ENCODE data around the gene ACSS3. TPM values are rescaled to one million over a fixed set of nuclear protein-coding genes. Genes with fewer than 3 reads are reported as not detected.

The ACSS3 gene
- total and polyA plus RNA-seq, 2 of the 8 experiments (the other 6 are each of a cell fraction or from before 2014, with no cell fraction given), result 14.4 to 24.0 TPM

DNA sequence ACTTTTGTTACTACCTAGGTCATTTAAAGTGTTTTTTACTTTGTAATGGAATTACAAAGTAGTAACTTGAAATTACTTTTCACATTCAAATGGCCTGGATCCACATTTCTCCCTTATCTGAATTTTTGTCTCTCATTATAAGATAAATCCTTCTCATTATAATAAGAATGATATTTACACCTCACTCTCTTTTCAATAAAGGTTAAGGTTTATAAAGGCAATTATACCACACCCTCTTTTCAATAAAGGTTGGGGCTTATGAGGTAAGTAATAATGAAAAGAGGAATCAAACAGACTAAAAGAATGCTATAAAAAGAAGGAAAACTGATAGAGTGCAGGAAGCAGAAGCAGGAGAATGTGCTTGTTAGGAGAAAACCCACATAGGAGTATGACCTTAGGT, 210.8 kb downstream of the ACSS3 start:
- no peak for TF ChIP-seq FOSL1 (IDR thresholded peaks at IDR 0.05; ENCODE audit: insufficient read depth, low read depth, low read length)
- no peak for TF ChIP-seq HDAC6 (IDR thresholded peaks at IDR 0.05; ENCODE audit: low read depth, low read length)
- no peak for TF ChIP-seq SP4 (IDR thresholded peaks at IDR 0.05; ENCODE audit: low read length)
- TF ChIP-seq, protein P1, sequence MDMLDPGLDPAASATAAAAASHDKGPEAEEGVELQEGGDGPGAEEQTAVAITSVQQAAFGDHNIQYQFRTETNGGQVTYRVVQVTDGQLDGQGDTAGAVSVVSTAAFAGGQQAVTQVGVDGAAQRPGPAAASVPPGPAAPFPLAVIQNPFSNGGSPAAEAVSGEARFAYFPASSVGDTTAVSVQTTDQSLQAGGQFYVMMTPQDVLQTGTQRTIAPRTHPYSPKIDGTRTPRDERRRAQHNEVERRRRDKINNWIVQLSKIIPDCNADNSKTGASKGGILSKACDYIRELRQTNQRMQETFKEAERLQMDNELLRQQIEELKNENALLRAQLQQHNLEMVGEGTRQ (IDR thresholded peaks at IDR 0.05; ENCODE audit: low read length), result no peak
- TF ChIP-seq POLR2AphosphoS5 (IDR thresholded peaks at IDR 0.05; ENCODE audit: low read depth, low read length), result no peak
- TF ChIP-seq, protein P2, sequence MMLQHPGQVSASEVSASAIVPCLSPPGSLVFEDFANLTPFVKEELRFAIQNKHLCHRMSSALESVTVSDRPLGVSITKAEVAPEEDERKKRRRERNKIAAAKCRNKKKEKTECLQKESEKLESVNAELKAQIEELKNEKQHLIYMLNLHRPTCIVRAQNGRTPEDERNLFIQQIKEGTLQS (IDR thresholded peaks at IDR 0.05; ENCODE audit: insufficient read depth, low read depth, low read length), result no peak
- no peak for TF ChIP-seq NRF1 (IDR thresholded peaks at IDR 0.05; ENCODE audit: low read depth, low read length)
- TF ChIP-seq, protein P3, sequence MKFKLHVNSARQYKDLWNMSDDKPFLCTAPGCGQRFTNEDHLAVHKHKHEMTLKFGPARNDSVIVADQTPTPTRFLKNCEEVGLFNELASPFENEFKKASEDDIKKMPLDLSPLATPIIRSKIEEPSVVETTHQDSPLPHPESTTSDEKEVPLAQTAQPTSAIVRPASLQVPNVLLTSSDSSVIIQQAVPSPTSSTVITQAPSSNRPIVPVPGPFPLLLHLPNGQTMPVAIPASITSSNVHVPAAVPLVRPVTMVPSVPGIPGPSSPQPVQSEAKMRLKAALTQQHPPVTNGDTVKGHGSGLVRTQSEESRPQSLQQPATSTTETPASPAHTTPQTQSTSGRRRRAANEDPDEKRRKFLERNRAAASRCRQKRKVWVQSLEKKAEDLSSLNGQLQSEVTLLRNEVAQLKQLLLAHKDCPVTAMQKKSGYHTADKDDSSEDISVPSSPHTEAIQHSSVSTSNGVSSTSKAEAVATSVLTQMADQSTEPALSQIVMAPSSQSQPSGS (IDR thresholded peaks at IDR 0.05; ENCODE audit: low read length), result no peak
- H2BK20ac ChIP-seq (ENCODE audit: low read length), result no peak overlapping the region
- FAIRE-seq (no peak), DNase-seq (ENCODE audit: low read depth in 1 of 2, low spot score in 2 of 2) (no peak)
- POLR2A ChIA-PET (ENCODE audit: partially characterized antibody), result no interaction called here
- no peaks in the 10 kb centered on the region for H3K36me3 ChIP-seq (ENCODE audit: control insufficient read depth in 2 of 4, insufficient read depth in 4 of 4, low read length in 3 of 4)
- no peak overlapping the region for H4K8ac ChIP-seq (ENCODE audit: extremely low read depth, insufficient read depth, low read length)
- H3K23ac ChIP-seq (ENCODE audit: insufficient read length), result no peak overlapping the region
- H3K4me2 ChIP-seq (ENCODE audit: insufficient read depth in 1 of 2, low read depth in 2 of 2, low read length in 2 of 2), result no peak overlapping the region
- H3K18ac ChIP-seq (ENCODE audit: extremely low read depth, low read length), result no peak overlapping the region
- no peaks in the 10 kb centered on the region for H3K9me3 ChIP-seq (ENCODE audit: insufficient read depth in 2 of 2, low read depth in 1 of 2, low read length in 1 of 2)
- H3K56ac ChIP-seq (replicated peaks; ENCODE audit: insufficient read length, low read depth, low read length), result no peak overlapping the region
- H3K9ac ChIP-seq (replicated peaks in 1 of 4; ENCODE audit: extremely low read depth in 1 of 4, low read depth in 3 of 4, low read length in 3 of 4), result no peak overlapping the region
- no peaks in the 10 kb centered on the region for H4K20me1 ChIP-seq (replicated peaks in 1 of 2; ENCODE audit: control insufficient read depth in 1 of 2, insufficient read depth in 2 of 2, low read length in 2 of 2)
- H3K27me3 ChIP-seq (replicated peaks in 1 of 4; ENCODE audit: control insufficient read depth in 3 of 4, extremely low read depth in 1 of 4, insufficient read depth in 3 of 4, low read length in 3 of 4), result no peaks in the 10 kb centered on the region
- no peak overlapping the region for H2BK5ac ChIP-seq (ENCODE audit: low read depth, low read length)
- H4K5ac ChIP-seq (ENCODE audit: insufficient read length, low read depth, low read length), result no peak overlapping the region
- H3K4me1 ChIP-seq (replicated peaks in 1 of 4; ENCODE audit: control insufficient read depth in 3 of 4, insufficient read depth in 4 of 4, low read length in 3 of 4), result no peaks in the 10 kb centered on the region
- H3K79me1 ChIP-seq (ENCODE audit: low read depth, low read length), result no peaks in the 10 kb centered on the region
- no peak overlapping the region for H2AFZ ChIP-seq (ENCODE audit: low read length)
- no peak overlapping the region for H2AK5ac ChIP-seq (ENCODE audit: low read depth, low read length)
- no peak overlapping the region for H3K14ac ChIP-seq (ENCODE audit: insufficient read length)
- H2BK12ac ChIP-seq (ENCODE audit: low read depth, low read length), result no peak overlapping the region
- CTCF ChIA-PET (ENCODE audit: partially characterized antibody), result no interaction called here
- no peak overlapping the region for H2BK120ac ChIP-seq (replicated peaks; ENCODE audit: low read depth, low read length)
- no peak overlapping the region for H2BK15ac ChIP-seq (ENCODE audit: low read length)
- no peaks in the 10 kb centered on the region for H3K23me2 ChIP-seq (ENCODE audit: low read depth, low read length)
- H3K27ac ChIP-seq (ENCODE audit: low read depth, low read length), result no peak overlapping the region
- H4K91ac ChIP-seq (replicated peaks; ENCODE audit: insufficient read length, low read length), result no peak overlapping the region
- H3K4me3 ChIP-seq (ENCODE audit: extremely low read depth in 1 of 4, insufficient read depth in 2 of 4, low read depth in 3 of 4, low read length in 4 of 4), result no peak overlapping the region
- H3K4ac ChIP-seq (replicated peaks; ENCODE audit: insufficient read length, low read depth, low read length), result no peak overlapping the region
- no peaks in the 10 kb centered on the region for H3K79me2 ChIP-seq (ENCODE audit: control insufficient read depth in 1 of 2, insufficient read depth in 2 of 2, low read length in 2 of 2)

All from H1 (cell line).